ENCODE results near the gene SCIN.
"Not testable (repeated sequence)": the region's sequence is repeated elsewhere in the genome, so short reads cannot be mapped to it uniquely, and the experiment has no call there.

SCIN gene

DNA sequence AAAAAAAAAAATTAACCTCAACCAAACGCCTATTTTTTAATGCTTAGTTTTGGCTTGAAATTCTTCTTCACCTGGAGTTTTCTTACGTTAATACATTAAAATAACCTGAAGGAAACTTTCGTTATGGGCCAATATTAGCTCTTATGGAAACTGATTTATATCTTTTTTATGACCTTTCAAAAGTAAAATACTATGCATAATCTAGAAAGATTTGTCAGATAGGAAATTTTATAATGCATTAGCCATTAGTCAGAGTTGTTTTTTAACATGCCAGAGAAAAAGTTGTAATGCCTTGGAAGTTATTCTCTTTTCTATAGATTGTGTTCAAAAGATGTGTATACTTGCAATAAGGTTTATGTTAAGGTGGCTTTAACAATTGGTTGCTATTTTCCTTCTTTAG lies 82.6 kb downstream of the SCIN start:
- DNase-seq: no peak

DNA sequence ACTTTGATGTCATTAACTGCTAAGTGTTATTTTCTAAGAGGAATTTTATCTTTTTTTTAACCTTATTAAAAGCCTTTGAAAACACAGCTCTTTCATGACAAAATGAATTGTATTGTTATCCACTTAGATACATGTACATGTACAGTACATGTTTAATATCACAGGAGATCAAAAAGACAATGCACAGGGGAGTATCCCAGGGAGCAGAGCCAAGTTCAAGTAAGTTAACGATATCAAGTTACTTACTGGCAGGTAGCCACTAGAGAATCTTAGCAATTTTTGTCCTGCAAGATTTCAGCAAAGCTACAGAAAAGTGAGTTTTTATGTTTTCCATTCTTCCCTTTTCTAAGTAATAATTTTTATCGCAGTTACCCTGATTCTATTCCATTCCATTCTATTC lies 83.0 kb downstream of the SCIN start:
- no peak for DNase-seq

DNA sequence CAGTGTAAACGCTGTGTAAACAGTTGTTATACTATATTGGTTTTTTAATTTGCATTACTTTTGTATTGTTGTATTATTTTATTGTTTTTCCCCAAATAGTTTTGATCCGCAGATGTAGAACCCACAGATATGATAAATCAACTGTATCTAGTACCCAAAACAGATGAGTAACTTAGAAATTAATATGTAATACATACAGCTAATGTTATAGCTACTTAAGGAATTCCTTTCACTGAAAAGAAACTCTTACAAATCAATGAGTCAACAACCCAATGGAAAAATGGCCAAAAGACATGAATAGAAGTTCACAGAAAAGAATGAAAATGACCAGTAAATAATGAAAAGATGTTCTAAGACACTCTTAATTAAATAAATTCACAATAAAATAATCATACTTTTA lies 84.6 kb downstream of the SCIN start:
- DNase-seq: no peak

DNA sequence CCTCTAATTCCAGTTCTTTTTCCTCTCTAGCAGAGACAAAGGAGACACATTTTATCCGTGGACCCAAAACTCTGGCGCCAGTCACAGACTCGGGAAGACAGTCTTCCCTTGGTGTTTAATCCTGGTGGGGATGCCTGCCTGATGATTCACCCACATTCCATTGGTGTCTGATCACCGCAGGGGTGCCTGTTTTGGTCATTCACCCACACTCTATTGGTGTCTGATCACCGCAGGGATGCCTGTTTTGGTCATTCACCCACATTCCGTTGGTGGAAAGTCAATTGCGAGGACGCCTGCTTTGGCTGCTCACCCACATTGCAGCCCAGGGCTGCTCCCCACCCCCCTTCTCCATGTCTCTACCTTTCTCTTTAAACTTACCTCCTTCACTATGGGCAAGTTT lies 89.9 kb downstream of the SCIN start:
- not testable (repeated sequence) for DNase-seq

DNA sequence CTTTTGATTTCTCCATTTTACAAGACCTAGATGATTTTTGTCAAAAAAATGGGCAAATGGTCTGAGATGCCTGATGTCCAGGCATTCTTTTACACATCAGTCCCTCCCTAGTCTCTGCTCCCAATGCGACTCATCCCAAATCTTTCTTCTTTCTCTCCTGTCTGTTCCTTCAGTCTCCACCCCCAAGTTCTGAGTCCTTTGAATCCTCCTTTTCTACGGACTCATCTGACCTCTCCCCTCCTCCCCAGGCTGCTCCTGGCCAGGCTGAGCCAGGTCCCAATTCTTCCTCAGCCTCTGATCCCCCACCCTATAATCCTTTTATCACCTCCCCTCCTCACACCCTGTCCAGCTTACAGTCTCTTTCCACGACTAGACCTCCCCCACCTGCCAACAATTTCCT lies 90.5 kb downstream of the SCIN start:
- DNase-seq: not testable (repeated sequence)

DNA sequence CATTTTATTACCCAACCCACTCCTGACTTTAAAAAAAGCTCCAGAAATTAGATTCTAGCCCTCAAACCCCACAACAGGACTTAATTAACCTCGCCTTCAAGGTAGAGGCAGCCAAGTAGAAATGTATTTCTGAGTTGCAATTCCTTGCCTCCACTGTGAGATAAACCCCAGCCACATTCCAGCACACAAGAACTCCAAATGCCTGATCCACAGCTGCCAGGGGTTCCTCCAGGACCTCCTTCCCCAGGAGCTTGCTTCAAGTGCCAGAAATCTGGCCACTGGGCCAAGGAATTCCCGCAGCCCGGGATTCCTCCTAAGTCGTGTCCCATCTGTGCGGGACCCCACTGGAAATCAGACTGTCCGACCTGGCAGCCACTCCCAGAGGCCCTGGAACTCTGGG lies 91.1 kb downstream of the SCIN start:
- no peak for DNase-seq

DNA sequence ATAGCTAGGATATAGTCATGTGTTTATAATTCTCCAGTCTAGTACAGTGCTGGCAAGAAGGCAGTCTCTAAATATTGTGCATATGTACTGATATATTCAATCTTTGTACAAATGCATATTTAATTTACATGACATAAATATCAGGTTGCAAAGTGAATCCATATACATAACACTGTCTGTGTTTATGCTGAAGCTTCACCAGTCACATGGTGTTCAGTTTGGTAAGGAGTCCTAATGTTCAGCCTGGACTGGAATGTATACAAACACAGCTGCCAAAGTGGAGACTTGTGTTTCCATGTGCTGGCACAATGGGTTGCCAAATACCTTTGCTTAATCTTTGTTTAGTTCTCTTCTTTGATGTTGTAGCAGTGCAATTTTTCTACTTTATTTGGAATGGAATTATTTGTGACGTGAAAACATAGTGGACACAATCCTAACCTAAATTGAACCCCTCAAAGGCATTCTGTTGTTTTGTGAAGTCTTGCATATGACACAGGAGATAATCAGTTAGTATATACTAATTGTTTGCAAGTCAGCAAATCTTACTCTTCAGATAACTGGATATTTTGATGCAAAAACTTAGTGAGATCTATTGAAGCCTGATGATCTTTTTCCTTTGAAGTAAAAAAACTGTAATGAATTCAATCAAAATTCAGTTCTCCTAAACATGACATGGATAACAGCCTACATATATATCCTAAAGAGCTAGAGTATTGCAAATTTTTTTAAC lies 99.6 kb downstream of the SCIN start:
- DNase-seq: no peak

DNA sequence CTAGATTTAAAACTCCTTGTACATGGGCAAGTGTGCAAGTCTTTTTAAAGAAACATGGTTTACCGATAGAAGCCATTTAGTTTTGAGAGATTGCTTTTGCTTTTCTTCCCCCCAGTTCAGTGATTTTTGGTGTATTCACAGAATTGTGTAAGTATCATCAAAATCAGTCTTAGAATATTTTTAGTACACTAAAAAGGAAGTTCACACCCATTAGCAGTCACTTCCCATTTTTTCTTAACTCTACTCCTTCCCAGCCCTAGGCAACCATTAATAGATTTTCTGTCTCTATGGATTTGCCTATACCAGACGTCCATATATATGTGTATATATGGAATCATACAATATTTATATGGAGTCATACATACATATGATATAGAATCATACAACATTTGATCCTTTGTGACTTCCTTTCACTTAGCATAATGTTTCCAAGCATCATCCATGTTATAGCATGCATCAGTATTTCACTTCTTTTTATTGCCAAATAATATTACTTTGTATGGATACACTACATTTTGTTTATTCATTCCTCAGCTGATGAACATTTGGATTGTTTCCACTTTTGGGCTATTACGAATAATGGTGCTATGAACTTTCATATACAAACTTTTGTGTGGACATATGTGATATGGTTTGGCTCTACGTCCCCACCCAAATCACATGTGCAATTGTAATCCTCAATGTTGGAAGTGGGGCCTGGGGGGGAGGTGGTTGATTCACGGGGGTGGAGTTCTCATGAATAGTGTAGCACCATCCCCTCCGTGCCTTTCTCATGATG lies 100.4 kb downstream of the SCIN start:
- DNase-seq: no peak

DNA sequence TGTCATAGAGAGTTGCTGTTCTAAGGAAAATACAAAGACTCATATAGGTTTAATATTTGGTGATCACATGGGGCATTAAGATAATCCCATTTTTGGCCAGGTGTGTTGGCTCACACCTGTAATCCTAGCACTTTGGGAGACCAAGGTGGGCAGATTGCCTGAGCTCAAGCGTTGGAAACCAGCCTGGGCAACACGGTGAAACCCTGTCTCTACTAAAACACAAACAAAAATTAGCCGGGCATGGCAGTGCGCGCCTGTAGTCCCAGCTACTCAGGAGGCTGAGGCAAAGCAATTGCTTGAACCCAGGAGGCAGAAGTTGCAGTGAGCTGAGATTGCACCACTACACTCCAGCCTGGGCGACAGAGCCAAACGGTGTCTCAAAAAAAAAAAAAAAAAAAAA lies 102.9 kb downstream of the SCIN start:
- DNase-seq: not testable (repeated sequence)

DNA sequence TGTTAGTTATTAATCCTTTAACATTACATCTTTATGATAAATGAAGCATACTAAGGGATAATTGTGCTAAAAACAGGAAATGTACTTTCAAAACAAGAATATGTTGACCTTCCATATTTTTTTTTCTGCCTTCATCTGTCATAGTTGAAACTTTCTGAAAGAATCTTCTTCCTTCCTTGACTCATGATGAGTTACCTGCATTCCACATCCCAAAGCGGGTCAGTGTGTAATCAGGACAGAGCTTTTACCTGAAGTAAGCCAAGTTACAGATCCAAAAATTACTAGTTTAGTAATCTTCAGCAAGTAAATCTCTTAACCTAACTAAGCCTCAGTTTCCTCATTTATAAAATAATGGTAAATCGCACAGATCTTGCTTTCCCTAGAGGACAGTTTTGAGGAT lies 103.5 kb downstream of the SCIN start:
- no peak for DNase-seq

DNA sequence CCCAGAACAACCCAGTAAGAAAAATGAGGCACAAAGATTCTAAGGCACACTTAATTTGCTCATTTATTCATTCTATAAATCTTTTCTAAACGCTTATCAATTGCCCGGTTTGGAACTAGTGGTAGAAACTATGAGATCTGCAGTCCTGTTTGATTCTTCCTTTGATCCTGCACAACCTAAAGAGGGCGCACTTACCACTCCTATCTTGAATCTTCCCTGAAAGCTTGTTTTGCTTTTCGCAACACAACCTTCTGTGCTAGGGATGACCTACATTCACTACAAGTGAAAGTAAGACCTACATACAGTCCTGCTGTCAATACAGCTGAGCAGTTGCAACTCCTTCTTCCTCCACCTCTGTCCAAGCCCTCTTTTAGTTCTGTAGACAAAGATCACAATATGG lies 104.3 kb downstream of the SCIN start:
- no peak for DNase-seq

DNA sequence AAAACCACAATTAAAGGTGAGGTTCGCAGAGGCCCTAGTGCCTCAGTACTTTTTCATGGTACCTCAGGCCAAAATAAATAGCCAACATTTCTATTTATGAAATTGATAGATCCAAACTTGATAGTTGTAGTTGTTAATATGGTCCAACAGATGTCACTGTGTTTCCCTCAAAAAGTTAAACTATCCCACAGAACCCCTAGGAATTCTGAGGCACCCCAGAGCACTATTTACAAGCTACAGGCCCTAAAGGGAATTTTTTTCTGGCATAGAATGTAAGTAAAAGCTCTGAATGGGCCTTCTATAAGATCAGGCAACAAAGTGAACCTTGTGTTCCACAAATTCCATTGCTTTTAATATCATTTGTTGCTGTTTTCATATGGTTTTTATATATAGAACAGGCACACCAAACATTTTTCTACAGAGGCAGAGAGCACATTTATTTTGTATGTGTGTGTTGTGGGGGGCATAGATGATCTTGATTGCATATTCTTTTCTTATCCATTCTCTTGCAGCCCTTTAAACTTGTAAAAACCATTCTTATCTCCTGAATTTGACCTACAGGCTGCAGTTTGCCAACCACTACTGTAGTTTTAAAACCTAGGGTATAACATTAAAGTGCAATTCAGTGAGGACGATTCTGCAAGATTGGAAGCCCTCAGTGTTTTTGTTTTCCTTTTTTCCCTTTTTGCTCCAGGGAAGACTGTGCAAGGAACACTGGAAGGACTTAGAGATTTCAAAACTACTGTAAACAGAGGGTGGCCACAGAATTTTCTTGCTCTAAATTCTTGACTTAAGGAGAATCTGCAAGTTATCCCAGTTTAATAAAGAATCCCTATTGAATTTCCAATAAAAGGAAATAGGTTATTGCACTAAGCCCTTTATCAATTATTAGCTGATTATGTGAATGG lies 113.4 kb downstream of the SCIN start:
- DNase-seq: no peak

DNA sequence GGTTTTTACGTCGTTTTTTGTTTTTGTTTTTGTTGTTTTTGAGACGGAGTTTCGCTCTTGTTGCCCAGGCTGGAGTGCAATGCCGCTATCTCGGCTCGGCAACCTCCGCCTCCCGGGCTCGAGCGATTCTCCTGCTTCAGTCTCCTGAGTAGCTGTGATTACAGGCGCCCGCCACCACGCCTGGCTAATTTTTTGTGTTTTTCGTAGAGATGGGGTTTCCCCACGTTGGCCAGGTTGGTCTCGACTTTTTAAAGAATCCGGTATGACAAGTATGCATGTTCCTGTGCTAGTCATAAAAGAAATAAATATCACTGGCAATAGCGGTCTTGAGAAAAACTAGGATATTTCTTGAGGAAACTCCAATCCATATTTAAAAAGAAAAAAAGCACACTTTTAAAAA lies 114.2 kb downstream of the SCIN start:
- DNase-seq: no peak

DNA sequence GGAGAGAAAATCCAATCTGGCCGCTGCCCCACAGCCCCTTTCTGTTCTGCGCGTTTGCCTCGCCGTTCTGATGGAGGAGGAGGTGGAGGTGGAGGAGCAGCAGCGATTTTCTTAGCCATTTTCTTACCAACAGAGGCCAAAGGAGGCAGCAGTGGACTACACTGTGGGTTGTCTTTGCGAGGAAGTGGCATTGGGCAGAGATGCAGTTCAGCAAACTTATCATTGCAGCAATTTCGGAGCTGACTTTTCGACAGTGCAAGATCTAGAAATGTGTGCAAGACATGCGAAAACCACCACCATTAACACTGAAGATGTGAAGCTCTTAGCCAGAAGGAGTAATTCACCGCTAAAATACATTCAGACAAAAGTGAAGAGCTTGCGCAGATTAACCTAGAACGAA lies 115.0 kb downstream of the SCIN start:
- DNase-seq: peak; percentile 50

DNA sequence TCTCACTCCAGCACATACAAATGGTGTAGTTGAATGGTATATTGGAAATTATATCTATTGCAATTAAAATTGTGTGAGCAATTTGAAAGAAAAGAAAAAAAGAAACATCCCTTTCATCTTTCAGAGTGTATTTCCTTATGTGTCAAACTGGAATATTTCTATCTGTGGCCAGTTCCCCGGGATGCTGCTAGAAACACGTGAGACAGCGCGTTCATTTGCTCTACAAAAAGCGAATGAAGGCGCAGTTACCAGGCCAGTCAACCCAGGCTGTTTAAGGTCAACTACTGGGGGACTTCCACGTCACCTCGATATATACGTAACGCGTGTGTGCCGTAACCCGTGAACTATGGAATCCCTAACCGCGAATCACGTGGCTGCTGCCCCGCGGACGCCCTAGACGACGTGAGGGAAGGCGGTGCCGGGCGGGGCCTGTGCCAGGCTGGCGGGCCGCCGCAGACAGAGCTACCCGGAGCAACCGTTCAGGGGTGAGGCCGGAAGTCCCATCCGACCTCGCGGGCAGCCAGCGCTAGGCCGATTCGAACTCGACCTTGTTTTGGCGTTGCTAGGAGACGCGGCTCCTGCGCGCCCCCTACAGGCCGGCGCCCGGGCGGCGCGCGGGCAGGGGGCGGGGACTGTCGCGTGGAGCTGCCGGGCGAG lies 115.8 kb downstream of the SCIN start:
- DNase-seq: peak; percentile 99

DNA sequence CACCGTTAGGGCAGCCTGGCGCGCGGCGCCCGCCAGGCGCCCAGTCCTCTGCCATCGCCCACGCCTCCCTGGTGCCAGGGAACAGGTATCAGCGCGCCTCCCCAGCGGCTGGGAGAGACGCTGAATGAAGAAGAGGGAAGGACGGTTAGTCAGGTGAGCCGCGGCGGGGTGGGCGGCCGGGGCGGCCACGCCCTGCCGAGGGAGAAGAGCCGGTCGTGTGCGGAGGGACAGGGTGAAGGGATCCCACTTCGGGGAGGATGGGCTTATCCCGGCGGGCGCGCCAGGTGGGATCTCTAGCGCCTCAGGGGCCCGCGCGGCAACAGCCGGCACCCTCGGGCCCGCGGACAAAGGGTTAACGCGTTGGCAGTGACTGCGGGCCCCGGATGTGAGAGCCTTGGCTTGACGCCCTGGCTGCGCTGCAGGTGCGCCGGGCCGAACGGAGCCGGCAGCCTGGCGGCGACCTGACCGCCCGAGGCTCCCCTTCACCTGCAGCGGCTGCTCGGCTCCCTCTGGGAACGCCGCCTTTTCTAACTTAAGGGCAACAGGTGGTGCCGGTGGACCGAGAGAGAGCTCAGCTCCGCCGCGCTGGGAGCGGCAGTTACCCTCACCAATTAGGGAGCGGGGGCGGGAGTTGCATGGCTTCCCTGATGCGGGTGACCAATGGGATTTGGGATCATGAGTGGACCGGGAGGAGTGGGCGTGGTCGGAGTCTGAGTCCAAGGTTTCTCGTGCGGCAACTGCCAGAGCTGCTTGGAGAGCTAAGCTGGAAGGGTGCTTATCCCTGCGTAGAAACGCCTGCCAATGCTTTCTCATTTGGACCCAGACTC lies 116.6 kb downstream of the SCIN start, which contains the start of gene ARL4A:
ARL4A (plus strand) TSS at position 743 of the 827 bp plus-strand sequence. CDS start 622 bp downstream, outside the sequence.
- DNase-seq: peak; percentile 99

DNA sequence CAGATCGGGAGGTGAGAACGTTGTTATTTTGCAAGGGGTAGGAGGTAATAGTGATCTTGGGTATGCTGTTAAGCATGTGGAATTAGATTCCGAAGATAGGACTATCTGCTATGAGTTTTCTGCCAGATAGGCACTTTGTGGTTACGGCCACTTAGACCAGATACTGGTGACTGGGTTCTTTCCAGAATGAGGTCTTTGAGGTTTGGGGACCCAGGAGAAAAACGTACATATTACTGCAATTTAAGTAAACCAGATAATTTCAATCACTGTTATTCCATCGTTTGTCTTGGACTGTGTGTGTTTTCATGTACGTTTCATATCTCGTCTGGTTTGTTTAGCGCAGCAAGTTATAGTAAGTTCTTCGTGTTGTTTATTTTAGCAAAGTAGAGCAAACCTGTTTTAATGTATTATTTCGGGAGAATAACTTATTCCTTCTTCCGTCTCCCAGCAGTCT lies 117.2 kb downstream of the SCIN start:
- no peak for DNase-seq

DNA sequence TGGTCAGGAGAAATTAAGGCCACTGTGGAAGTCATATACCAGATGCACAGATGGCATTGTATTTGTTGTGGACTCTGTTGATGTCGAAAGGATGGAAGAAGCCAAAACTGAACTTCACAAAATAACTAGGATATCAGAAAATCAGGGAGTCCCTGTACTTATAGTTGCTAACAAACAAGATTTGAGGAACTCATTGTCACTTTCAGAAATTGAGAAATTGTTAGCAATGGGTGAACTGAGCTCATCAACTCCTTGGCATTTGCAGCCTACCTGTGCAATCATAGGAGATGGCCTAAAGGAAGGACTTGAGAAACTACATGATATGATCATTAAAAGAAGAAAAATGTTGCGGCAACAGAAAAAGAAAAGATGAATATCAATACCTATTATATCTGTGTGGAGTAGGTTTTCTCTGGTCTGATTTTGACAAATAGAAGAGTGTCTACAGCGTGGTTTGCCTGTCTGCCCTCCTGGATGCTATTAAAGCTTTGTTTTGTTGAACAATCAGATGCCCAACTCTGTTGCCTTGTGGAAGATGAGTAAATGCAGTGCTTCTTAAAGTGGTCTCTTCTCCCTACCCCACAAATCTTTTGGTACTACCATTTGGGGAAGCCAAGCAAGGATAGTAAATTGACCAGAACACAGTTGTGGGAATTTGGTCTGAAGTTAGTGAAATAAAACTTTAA lies 118.1 kb downstream of the SCIN start:
- DNase-seq: not testable (repeated sequence)

DNA sequence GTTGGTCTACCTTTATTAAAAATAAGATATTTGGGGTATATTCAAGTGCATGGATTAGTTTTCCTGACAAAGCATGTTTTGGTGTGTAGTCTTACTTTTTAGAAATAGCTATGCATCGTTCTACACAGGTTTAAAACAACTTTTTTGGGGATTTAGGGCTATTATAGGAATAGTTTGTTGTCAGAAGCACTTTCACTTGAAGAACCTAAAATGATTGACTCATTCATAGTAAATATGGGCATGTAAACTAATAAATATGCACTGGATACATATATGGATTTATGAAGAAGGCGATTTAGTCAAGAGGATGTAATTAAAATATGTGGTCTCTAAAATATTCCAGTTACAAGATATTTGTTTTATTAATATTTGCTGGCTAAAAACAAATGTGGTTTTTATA lies 118.9 kb downstream of the SCIN start:
- no peak for DNase-seq

DNA sequence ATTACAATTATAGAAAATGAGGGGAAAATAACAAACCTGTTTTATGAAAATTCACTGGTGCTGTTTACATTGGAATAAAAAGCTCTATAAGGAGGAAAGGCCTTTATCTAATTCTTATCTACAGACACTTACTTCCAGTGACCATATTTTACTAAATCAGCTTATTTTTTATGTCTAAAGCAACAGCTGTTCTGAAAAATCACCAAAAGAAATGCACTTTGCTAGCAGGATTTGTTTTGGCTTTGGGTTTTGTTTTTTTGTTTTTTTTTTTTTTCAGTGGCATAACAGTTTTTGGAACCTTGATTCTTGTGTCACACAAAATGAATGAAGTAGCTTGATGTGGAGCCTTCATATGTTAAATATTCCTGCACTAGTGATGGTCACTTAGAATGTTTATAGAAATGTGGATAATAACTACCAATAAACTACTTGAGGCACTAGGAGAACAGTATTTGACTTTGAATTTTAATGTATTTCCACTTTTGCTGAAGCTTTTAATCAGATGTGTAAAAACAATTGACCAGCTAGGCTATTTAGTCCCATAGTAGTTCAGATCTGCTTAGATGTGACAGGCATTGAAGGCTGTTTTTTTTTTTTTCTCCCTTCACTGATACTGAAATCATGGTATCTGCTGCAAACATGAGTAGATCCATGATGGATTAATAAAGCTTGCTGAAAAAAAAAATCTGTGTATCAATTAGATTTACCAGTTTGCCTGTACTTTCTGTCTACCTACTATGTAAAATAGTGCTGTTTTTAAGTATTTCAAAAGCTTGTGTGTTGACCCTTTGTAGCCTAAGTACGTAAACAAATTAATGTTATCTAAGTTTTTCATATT lies 119.7 kb downstream of the SCIN start:
- DNase-seq: no peak
